ENCODE data around the gene MINDY2.
"Not testable (repeated sequence)": the region's sequence is repeated elsewhere in the genome, so short reads cannot be mapped to it uniquely, and the experiment has no call there.

The MINDY2 gene

DNA sequence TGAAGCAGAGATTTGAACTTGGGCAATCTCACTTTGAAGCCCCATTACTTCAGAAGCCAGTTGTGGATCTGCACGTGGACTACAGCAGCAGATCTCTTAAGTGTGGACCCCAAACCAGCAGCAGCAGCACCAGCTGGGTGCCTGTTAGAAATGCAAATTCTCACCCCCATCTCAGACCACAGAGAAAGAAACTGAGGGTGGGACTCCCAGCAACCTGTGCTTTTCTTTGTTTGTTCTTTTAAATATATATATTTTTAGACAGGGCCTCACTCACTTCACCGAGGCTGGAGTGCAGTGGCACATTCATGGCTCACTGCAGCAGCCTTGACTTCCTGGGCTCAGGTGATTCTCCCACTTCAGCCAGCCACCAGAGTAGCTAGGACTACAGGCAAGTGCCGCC is 109.2 kb downstream of the MINDY2 start:
- DNase-seq (ENCODE audit: low read depth): no peak

DNA sequence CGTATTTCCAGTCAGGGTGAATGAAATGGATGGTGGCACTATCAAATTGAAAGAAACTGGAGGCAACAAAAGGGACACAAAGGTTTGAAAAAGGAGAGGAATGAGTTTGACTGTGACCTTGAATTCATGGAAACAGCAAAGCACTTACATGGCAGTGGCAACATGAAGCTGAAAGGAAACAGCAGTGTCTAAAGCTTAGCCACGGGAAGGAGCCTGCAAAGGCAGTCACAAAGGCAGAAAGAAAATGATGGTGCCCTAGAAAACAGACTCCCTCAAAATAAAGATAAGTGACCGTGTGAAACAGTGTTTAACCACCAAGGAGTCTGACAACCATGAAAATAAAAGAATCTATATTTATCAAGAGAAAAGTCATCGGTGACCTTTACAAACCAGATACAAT is 111.1 kb downstream of the MINDY2 start:
- DNase-seq (ENCODE audit: low read depth): no peak

DNA sequence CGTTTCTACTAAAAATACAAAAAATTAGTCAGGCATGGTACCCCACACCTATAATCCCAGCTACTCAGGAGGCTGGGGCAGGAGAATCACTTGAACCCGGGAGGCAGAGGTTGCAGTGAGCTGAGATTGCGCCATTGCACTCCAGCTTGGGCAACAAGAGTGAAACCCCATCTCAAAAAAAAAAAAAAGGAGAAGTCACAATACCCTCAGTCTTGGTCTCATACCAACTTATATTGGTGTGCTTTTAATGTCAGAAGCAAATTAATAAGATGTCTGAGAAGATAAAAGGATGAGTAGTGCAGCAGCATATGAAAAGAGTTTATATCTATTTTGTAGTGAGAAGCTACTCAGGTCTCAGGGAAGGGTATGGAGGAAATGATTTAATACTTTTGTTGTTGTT is 112.8 kb downstream of the MINDY2 start:
- not testable (repeated sequence) for DNase-seq (ENCODE audit: low read depth)

DNA sequence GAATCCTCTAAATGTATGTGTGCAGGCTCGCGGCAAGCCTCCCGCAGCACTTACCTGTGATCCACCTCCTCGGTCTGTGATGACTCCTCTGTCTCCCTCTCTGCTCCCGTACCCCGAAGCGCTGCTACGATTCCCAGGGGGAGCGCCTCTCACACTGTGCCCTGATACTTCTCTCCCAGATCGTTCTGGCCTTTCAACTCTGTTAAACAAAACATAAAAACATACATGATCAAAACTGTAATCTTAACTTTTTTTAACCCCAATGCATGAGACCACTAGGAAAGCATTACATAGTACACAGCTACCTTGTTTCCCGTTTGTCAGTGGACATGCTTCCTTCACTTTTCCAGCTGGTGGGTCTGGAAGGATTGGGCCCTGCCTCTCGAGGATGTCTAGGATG is 115.8 kb downstream of the MINDY2 start:
- no peak for DNase-seq (ENCODE audit: low read depth)

DNA sequence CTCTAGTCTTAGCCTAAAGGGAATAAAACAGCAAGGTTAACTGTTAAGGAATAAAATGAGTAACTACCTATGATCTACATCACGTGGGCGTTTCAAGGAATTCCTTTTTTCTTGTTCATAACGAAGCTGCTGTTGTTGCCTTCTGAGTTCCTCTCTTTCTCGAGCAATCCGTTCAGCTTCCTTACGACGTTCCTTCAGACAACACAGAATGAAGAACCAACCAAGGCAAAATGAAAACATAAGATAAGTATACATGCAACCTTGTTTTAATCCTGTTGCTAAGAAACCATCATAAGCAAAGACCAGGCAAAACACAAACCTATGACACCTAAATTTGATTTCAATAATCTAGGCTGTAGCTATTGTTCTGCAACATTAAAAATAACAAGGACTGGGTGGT is 118.3 kb downstream of the MINDY2 start:
- DNase-seq (ENCODE audit: low read depth): no peak

DNA sequence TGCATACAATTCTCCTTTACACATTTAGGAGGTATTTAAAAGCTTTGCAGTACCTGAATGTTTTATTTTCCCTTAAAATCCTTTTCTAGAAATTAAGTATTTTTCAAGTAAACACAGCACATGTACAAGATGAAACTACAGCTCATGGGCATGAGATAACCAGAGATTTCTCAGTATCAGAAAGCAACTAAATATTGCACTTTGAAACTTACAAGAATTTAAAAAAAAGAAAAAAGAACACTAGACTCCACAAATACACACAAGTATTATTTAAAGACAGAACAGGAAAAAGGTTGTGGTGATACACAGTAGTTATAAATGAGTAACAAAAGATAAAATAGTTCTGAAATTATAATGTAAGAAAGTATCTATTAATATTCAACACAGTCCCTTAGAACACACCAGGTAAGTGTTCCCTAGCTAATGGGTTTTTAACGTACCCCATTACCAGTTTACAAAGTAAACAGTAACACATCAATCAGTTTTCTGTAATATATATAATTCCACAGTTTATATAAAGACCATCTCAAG is 127.1 kb downstream of the MINDY2 start:
- DNase-seq (ENCODE audit: low read depth): no peak

DNA sequence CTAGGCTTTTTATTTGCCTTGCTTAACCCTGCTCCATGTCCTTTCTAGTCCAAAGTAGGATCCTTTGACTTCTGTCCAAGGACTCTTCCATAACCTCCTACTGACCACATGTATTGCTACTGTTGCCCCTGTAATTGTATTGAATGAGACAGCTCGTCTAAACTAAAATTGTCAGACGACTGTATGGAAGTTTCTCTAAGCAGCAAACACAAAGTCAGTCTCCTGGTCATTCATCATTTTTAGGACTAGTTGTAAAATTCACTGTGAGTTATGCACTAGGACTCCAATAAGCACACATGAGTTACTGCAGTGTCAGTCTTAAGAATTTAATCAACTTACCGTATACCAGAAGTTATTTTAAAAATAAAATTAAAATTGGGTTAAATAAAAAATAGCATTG is 129.5 kb downstream of the MINDY2 start:
- DNase-seq (ENCODE audit: low read depth): no peak

DNA sequence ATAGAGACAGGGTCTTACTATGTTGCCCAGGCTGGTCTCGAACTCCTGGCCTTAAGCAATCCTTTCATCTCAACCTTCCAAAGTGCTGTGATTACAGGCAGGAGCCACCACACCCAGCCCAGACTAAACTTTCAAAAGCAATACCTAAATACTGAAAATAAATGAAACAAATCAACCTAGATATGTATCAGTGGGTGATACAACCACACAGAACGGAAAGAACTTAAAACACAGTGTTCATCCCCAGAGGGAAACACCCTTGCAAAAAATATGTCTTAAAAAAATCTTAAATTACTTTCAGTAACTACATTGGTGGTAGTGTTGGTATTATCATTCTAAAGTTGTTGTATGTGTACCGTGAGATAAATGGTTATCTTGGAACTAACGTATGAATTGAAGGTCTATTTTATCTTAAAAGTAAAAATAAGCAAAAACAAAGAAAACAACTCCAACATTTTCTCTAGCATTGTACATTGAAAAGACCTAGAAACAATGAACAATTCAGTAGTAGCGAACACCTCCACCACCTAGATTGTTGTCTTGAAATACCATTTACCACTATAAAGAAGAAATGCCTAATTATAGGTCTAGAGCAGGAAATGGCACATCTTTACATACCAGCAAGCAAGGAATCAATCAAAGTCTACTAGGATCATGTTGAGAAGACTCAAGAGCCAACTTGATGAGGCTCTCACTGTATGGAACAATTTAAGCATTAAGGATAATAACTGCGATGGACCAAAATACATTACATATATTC is 137.6 kb downstream of the MINDY2 start:
- DNase-seq (ENCODE audit: low read depth): no peak

DNA sequence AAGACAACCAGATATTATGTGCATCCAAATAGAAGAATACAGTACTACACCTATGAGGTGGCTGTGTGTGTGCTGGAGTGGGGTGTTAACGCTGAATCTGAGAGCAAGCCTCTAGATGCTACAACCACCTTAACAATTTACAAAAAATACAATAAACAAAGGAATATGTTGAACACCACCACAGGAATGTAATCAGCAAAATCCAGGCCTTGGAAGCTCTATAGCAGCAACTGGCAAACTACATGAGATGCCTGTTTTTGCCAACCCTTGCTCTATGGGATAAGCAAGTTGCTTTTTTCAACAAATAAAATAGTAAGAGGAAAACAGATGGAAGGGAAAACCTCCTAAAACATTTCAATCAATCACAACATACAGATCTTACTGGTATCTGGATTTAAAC is 138.5 kb downstream of the MINDY2 start:
- no peak for DNase-seq (ENCODE audit: low read depth)

DNA sequence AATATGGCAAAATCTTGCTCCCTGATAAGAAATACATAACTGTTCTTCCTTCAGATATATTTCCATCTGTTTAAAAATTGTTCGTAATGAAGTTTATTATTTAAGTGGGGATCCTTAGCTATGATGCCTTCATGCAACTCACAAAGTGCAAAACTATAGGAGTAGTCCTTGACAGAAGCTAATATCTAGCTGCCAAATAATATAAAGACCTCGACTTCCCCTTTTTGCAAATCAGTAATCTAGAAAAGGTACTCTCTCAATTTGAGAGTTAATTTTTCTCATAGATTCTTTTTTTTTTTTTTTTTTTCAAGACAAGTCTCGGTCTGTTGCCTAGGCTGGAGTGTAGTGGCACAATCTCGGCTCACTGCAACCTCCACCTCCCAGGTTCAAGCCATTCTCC is 139.4 kb downstream of the MINDY2 start:
- DNase-seq (ENCODE audit: low read depth): no peak
